Upper lobe of right lung (tissue), 1 donor: ENCODE results near the gene SSC4D. TPM values are rescaled to one million over a fixed set of nuclear protein-coding genes. Genes with fewer than 3 reads are reported as not detected.

Experiments used
- ATAC-seq: fragments of 200-7000 bp; cut with Tn5 transposase; one replicate; pipeline ENCODE4 v1.9.1; 2020; ENCODE audit warnings: mild to moderate bottlenecking, moderate library complexity
- DNase-seq: peaks from one replicate; pipeline ENCODE4 v3.0.0-alpha.2; 2020
- H3K27ac ChIP-seq: fragments of 200-600 bp; one replicate; pipeline ENCODE4 v1.8.0; 2022
- H3K27me3 ChIP-seq: fragments of 200-600 bp; one replicate; pipeline ENCODE4 v1.8.0; 2022; ENCODE audit warnings: mild to moderate bottlenecking
- H3K36me3 ChIP-seq: fragments of 200-600 bp; one replicate; pipeline ENCODE4 v1.8.0; 2022
- H3K4me1 ChIP-seq: fragments of 200-600 bp; one replicate; pipeline ENCODE4 v1.8.0; 2022
- H3K4me3 ChIP-seq: fragments of 200-600 bp; one replicate; pipeline ENCODE4 v1.8.0; 2022; ENCODE audit warnings: mild to moderate bottlenecking
- H3K9me3 ChIP-seq: fragments of 200-600 bp; one replicate; pipeline ENCODE4 v1.8.0; 2022
- intact Hi-C: fragments of 100-400 bp; cut with DNase I; formaldehyde crosslinking; loops from one replicate; pipeline ENCODE4 v1.11.0; 2022
- total RNA-seq: library from RNA; stranded (reverse); fragmentation: NEBNext Ultra II Directional; extraction: Animal tissue kit (Norgen Biotek cat#: 25700); gene quantifications from one replicate; pipeline ENCODE4 v1.2.1, GENCODE V29; 2021
- TF ChIP-seq, protein P1 (sequence below): fragments of 200-600 bp; IDR thresholded peaks from one replicate; pipeline ENCODE4 v1.8.0; 2022; ENCODE audit warnings: antibody characterized with exemption
- donor health status: DM: no; HTN: yes; CAD: no; lungs with severe emphysema.

SSC4D gene
- total RNA-seq, 1 donor from 2014 or later, result 1.1 TPM

DNA sequence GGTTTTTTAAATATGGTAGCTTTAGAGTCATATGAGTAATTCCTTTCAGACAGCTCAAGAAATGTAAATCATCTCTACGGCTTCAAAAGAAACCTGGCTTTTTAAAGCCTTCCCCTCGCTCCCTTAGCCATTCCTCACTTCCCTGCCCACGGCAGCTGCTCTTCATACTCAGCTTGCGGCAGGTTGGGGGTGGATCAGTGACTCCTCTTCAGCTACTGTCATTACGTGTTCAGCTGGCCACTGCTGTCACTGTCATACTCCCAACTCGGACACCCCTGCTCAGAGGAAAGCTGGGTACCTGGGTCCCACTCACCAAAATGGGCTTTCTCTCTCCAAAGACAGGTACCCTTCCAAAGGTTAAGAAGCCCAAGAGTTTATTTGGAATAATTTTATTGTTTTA, 57.3 kb downstream of the SSC4D start:
- ATAC-seq (no peak), DNase-seq (no peak)
- TF ChIP-seq, protein P1, sequence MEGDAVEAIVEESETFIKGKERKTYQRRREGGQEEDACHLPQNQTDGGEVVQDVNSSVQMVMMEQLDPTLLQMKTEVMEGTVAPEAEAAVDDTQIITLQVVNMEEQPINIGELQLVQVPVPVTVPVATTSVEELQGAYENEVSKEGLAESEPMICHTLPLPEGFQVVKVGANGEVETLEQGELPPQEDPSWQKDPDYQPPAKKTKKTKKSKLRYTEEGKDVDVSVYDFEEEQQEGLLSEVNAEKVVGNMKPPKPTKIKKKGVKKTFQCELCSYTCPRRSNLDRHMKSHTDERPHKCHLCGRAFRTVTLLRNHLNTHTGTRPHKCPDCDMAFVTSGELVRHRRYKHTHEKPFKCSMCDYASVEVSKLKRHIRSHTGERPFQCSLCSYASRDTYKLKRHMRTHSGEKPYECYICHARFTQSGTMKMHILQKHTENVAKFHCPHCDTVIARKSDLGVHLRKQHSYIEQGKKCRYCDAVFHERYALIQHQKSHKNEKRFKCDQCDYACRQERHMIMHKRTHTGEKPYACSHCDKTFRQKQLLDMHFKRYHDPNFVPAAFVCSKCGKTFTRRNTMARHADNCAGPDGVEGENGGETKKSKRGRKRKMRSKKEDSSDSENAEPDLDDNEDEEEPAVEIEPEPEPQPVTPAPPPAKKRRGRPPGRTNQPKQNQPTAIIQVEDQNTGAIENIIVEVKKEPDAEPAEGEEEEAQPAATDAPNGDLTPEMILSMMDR, result no peak
- Histone ChIP-seq H3K27me3 (no peaks in the 10 kb centered on the region), H3K4me3 (no peak overlapping the region), H3K4me1 (peaks cover 40% of the 10 kb centered on the region), H3K9me3 (no peaks in the 10 kb centered on the region), H3K36me3 (peaks cover 26% of the 10 kb centered on the region), H3K27ac (no peak overlapping the region)
- intact Hi-C loops, result no loop called here

GRCh38 chr7:76351372-76351771, 58.1 kb downstream of the SSC4D start:
- peaks cover 34% of the 10 kb centered on the region for H3K36me3 ChIP-seq
- peaks cover 40% of the 10 kb centered on the region for H3K4me1 ChIP-seq
- ATAC-seq, result no peak

DNA sequence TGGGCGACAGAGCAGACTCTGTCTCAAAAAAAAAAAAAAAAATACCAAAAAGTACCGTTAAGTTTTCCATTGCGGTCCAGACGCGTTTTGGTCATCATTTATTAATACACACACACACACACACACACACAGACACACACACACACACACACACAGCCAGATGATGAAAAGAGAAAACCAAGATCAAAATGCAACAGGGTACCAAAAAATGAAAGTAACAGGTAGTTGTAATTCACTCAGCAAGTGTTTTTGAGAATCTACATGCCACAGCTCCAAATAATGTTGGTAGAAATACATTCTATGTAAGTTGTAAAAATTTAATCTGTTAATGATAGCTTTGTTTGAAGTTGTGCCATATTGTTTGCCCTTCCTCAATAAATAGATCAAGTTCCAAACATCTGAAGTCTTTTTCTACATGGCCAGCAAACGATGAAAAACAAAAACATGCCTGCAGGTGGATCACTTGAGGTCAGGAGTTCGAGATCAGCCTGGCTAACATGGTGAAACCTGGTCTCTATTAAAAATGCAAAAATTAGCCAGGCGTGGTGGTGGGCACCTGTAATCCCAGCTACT, 60.1 kb downstream of the SSC4D start:
- no peak for ATAC-seq
- peaks cover 44% of the 10 kb centered on the region for H3K36me3 ChIP-seq

More at GRCh38 chr7:76351372-76351771, 58.1 kb downstream of the SSC4D start:
- no peak for DNase-seq
- no peak overlapping the region for H3K27ac ChIP-seq
- intact Hi-C loops, result no loop called here
- no peak overlapping the region for H3K4me3 ChIP-seq
- TF ChIP-seq, protein P1, result no peak
- H3K27me3 ChIP-seq, result no peaks in the 10 kb centered on the region
- H3K9me3 ChIP-seq, result no peaks in the 10 kb centered on the region

GRCh38 chr7:76347710-76348109, 61.8 kb downstream of the SSC4D start:
- peaks cover 60% of the 10 kb centered on the region for H3K36me3 ChIP-seq
- peaks cover 28% of the 10 kb centered on the region for H3K4me1 ChIP-seq
- TF ChIP-seq, protein P1, result no peak
- no peaks in the 10 kb centered on the region for H3K9me3 ChIP-seq
- H3K27me3 ChIP-seq, result no peaks in the 10 kb centered on the region
- intact Hi-C loops, result no loop called here
- DNase-seq (no peak), ATAC-seq (no peak)
- H3K27ac ChIP-seq, result peak overlapping the region; percentile 26
- no peak overlapping the region for H3K4me3 ChIP-seq

More for the DNA sequence above, 60.1 kb downstream of the SSC4D start:
- H3K27me3 ChIP-seq, result no peaks in the 10 kb centered on the region
- intact Hi-C loops, result no loop called here
- no peak for DNase-seq
- H3K9me3 ChIP-seq, result no peaks in the 10 kb centered on the region
- H3K4me1 ChIP-seq, result peaks cover 30% of the 10 kb centered on the region
- H3K4me3 ChIP-seq, result no peak overlapping the region
- H3K27ac ChIP-seq, result no peak overlapping the region
- TF ChIP-seq, protein P1, result no peak

GRCh38 chr7:76346778-76347177, 62.7 kb downstream of the SSC4D start:
- no peaks in the 10 kb centered on the region for H3K9me3 ChIP-seq
- peak overlapping the region; percentile 55 for H3K27ac ChIP-seq
- H3K27me3 ChIP-seq, result no peaks in the 10 kb centered on the region
- no peak for DNase-seq
- intact Hi-C loops, result no loop called here
- peak; percentile 66 for ATAC-seq
- H3K36me3 ChIP-seq, result peaks cover 64% of the 10 kb centered on the region
- no peak overlapping the region for H3K4me3 ChIP-seq
- peaks cover 24% of the 10 kb centered on the region for H3K4me1 ChIP-seq
- TF ChIP-seq, protein P1, result no peak

DNA sequence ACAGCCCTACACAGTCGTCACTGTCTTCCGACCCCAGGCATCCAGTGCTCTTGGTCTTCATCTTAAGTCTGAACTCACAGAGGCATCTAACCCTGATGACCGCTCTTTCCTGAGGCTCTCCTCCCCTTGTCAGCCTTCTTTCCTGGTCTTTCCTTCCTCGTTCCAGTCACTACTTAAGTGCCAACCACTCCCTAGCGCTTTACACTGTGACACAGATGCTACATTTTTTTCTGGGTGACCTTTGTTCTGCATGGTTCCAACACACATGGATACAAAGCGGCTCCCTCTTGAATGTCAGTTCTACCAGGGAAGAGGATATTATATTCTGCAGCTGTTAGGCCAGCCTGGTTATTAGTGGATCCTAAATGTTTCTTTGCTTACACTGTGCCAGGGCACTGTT, 63.4 kb downstream of the SSC4D start:
- DNase-seq, result no peak
- peak overlapping the region; percentile 55 for H3K27ac ChIP-seq
- peaks cover 64% of the 10 kb centered on the region for H3K36me3 ChIP-seq
- peak; percentile 82 for ATAC-seq
- intact Hi-C loops, result no loop called here
- peaks cover 24% of the 10 kb centered on the region for H3K4me1 ChIP-seq
- no peak overlapping the region for H3K4me3 ChIP-seq
- TF ChIP-seq, protein P1, result no peak
- no peaks in the 10 kb centered on the region for H3K9me3 ChIP-seq
- no peaks in the 10 kb centered on the region for H3K27me3 ChIP-seq
